Medulla oblongata (tissue), 1 donor: ENCODE results near the gene PXDC1.

Experiments used
- DNase-seq: peaks from one replicate; pipeline ENCODE4 v3.0.0-alpha.2; 2015; ENCODE audit errors: extremely low spot score

Gene PXDC1

GRCh38 chr6:3747100-3747737 is 4.3 kb downstream of the PXDC1 start:
- DNase-seq, result no peak

- no peak for DNase-seq
These were observed 4.8 kb downstream of the PXDC1 start for GRCh38 chr6:3746696-3747095.

GRCh38 chr6:3746119-3746691 is 5.3 kb downstream of the PXDC1 start:
- no peak for DNase-seq

- no peak for DNase-seq
These were observed 5.9 kb downstream of the PXDC1 start for GRCh38 chr6:3745566-3746118.

- no peak for DNase-seq
These were observed 6.5 kb downstream of the PXDC1 start for GRCh38 chr6:3744901-3745470.

- DNase-seq, result no peak
These were observed 7.2 kb downstream of the PXDC1 start for GRCh38 chr6:3744211-3744900.

GRCh38 chr6:3743541-3743940 is 8.0 kb downstream of the PXDC1 start:
- DNase-seq, result no peak

- DNase-seq, result peak; percentile 88
These were observed 8.8 kb downstream of the PXDC1 start for GRCh38 chr6:3742426-3743344.

- DNase-seq, result no peak
These were observed 9.5 kb downstream of the PXDC1 start for GRCh38 chr6:3742076-3742425.

- no peak for DNase-seq
These were observed 10.0 kb downstream of the PXDC1 start for GRCh38 chr6:3741477-3741871.

- no peak for DNase-seq
These were observed 10.7 kb downstream of the PXDC1 start for GRCh38 chr6:3740551-3741476.

- DNase-seq, result no peak
These were observed 12.1 kb downstream of the PXDC1 start for GRCh38 chr6:3739311-3739897.

GRCh38 chr6:3738381-3739131 is 13.0 kb downstream of the PXDC1 start:
- no peak for DNase-seq

GRCh38 chr6:3737831-3738210 is 13.7 kb downstream of the PXDC1 start:
- DNase-seq, result no peak

- DNase-seq, result peak; percentile 19
These were observed 14.2 kb downstream of the PXDC1 start for GRCh38 chr6:3737149-3737830.

GRCh38 chr6:3735029-3735605 is 16.4 kb downstream of the PXDC1 start:
- no peak for DNase-seq

GRCh38 chr6:3734023-3734422 is 17.5 kb downstream of the PXDC1 start:
- no peak for DNase-seq

- no peak for DNase-seq
These were observed 18.1 kb downstream of the PXDC1 start for GRCh38 chr6:3733321-3733925.
